UCSD-AML1 (cell line): Measurements from ENCODE around the gene KCNMB1.

Experiments
- DNase-seq: peaks from one replicate; lab custom pipeline; 2025; ENCODE audit not compliant: unreplicated experiment; lab: John Stamatoyannopoulos, UW

Gene KCNMB1

GRCh38 chr5:170416526-170416925, 27.4 kb upstream of the KCNMB1 start:
- no peak for DNase-seq

- no peak for DNase-seq
Measured at GRCh38 chr5:170414786-170415185, 25.6 kb upstream of the KCNMB1 start.

DNA sequence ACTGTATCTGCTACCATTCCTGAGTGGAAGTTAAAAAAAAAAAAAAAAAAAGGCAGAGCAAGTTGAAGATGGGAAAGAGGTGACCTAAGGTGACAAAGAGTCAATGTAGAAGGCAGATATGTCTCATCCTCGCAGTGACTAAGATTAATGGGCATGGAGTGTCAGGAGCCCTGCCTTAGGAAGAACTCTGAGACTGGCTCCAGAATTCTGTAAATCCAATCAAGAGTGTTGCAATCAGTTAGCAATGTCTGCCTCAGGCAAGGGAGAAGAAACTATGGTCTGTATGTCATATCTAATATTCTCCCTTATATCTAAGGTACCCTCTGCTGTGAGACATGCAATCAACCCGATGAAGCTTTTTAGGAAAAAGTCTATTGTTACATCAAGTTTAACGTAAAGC, 24.7 kb upstream of the KCNMB1 start:
- DNase-seq, result no peak

DNA sequence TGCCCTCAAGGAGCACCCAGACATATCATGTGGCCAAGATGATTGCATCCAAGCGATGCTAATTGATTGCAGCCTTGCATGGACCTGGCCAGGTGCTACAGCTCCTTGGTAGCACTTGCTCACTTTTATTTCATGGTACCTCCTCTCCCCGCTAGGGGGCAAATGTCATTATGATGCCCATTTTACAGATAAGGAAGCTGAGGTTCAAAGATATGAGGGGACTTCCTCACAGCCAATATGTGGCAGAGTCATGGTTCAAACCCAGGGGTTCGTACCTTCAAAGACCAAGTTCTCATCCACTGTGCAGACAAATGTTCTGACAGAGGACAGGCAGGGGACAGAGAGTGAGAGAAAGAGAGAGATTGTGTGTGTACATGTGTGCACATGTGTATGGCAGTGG, 21.9 kb upstream of the KCNMB1 start:
- DNase-seq, result no peak

GRCh38 chr5:170410401-170410800, 21.2 kb upstream of the KCNMB1 start:
- no peak for DNase-seq

DNA sequence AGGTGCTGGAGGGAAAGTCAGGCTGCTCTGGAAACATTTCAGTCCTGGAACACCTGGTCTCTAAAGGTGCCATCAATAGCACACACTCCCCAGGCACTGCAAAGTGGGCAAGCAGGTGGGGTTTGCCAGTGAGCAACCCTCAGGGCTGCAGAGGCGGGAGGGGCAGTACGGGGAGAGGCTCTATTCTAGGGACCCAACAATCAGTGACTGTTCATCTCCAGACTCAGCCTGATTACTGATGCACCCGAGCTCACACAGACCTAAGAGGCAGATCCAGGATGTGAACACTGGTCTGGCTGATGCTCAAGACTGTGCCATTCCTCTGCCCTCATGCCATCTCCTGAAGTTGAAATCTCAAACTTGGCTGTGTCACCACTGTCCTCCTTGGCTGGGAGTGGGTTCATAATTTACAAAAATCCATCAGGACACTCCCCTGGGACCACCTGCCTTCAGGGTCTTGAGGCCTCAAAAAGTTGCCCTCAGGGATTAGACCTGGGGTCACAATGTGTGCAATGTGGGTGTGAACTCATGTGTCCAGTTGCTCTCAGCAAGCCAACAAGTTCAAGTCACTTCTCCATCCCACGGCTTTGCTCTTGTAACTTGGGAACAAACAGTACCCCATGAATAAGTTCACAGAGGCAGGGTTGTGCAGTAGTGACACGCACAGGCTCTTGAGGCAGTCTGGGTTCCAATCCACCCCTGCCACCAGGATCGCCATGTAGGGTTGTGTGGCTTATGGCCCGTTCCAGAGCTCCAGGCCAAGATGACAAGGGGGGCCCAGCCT, 19.9 kb upstream of the KCNMB1 start:
- DNase-seq, result no peak

DNA sequence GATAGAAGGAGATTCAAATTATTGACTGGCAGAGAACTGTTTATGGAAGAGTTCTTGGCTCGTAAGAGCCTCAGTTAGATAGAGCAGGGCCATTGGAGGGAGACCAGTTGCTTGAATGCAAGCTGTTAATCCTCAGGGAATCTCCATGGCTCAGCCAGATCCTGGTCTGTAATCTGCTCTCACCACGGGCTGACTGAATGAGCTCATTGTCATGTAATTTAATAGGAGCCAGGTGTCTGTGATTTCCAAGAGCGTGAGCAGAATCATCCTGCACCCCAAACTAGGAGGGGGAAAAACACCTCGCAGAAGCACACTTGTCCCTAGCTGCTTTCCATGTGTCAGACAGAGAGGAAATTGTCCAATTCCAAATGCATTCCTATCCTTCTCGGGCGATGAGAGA, 19.1 kb upstream of the KCNMB1 start:
- no peak for DNase-seq

- no peak for DNase-seq
Measured at GRCh38 chr5:170407062-170407461, 17.9 kb upstream of the KCNMB1 start.

GRCh38 chr5:170405817-170406216, 16.6 kb upstream of the KCNMB1 start:
- DNase-seq, result no peak

DNA sequence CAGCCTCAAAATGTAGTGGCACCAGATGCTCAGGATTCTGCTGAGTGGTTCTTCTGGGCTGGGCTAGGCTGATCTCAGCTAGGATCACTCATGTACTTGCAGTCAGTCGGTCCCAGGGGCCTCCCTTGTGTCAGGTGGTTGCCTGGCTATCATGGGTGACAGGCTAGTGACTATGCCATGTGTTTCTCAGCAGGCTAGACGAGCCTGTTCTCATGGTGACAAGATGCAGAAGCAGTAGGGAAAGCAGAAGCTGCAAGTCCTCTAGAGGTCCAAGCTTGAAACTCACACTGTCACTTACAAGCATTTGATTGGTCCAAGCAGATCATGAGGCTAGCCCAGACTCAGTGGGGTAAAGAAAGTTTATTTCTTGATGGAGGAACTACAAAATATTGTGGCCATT, 15.2 kb upstream of the KCNMB1 start:
- no peak for DNase-seq

- no peak for DNase-seq
Measured at GRCh38 chr5:170403675-170404074, 14.5 kb upstream of the KCNMB1 start.

DNA sequence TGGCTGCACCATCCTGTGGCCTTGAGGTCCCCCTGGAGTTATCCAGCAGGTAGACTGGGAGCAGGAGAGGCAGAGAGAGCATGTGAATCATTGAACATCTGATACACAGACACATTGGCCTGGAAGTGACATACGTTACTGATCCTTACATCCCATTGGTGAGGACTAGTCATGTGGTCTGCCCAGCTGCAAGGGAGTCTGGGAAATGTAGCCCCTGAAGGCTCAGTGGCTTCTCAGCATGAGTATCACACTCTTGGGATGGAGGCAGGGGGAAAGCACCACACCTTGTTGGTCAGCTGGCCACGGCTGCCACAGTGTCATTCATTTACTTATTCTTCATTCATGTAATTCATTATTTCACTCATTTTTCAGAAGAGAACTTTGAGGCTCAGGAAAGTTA, 13.3 kb upstream of the KCNMB1 start:
- DNase-seq, result no peak

DNA sequence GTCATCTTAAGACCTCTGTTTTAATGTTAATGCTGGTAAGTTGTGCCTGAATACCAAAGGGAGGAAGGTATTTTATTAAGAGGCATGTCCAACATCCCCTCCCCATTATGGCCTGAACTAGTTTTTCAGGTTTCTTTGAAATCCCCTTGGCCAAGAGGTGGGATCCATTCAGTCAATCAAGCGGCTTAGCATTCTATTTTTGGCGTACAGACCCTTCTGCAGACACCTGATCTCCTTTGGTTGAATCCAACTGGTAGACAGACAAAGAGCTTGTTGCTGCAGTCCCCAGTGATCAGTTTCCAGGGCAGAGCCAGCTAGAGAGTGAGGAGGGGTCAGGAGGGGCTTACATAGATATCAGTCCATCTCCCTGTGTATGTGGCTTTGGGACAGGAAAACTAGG, 7.9 kb upstream of the KCNMB1 start:
- DNase-seq, result no peak

DNA sequence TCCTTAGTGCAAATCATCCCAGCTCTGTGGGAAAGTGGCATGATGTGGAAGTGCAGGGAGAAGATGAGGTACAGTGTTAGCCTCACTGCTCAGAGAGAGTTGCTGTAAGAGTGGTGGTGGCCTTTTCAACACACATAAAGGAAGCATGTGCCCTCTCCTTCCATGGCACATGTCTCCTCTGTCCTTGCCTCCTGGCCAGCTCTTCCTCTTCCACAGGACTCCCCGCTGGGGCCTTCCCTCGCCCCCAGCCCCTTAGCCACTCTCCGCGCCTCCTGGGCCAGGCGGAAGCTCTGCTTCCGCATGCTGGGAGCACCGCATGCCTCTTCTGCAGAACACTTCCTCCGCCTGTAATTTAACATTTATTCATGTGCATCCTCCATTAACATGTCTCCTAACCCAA, 4.8 kb upstream of the KCNMB1 start:
- no peak for DNase-seq

- no peak for DNase-seq
Measured at GRCh38 chr5:170393235-170393634, 4.1 kb upstream of the KCNMB1 start.

GRCh38 chr5:170390472-170390871, 1.3 kb upstream of the KCNMB1 start:
- no peak for DNase-seq

GRCh38 chr5:170389550-170389892, 354 bp upstream of the KCNMB1 start:
- no peak for DNase-seq

- no peak for DNase-seq
Measured at GRCh38 chr5:170387775-170388639, 1.2 kb downstream of the KCNMB1 start.

GRCh38 chr5:170386743-170387395, 2.3 kb downstream of the KCNMB1 start:
- DNase-seq, result no peak

DNA sequence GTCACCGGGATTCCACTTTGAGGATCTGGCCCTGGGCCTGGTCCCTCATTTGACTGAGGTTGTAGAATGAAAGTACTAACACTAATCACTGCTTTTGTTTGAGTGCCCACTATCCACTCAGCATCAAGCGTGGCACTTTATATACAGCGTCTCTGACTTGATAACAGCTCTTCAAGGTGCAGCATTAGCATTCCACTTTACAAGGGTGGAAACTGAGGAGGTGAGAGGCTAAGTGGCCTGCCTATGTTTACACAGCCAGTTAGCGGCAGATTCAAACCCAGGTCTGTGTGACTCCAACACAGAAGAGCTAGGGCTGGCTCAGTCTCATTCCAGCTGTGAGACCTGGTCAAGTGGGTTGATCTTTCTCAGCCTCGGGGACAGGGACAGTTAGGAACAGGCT, 5.9 kb downstream of the KCNMB1 start:
- DNase-seq, result no peak

- DNase-seq, result no peak
Measured at GRCh38 chr5:170382790-170383189, 6.4 kb downstream of the KCNMB1 start.

GRCh38 chr5:170380361-170380951, 8.7 kb downstream of the KCNMB1 start:
- DNase-seq, result no peak
